ENCODE data around the gene CDK8.

DNA sequence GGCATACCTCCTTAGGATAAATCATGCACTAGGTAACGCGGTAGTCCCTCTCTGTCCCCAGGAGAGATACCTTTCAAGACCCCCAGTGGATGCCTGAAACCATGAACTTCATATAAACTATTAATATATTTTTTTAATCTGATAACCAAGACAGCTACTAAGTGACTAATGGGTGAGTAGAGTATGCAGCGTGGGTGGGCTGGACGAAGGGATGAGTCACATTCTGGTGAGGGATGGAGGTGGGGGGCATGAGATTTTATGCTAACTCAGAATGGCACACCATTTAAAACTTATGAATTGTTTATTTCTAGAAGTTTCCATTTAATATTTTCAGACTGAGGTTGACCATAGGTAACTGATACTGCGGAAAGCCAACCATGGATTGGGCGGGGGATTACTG, 46.2 kb downstream of the CDK8 start:
- TF ChIP-seq CTCF (IDR thresholded peaks at IDR 0.05) (no peak), POLR2AphosphoS5 (IDR thresholded peaks at IDR 0.05) (no peak)
